ENCODE data around the gene TMSB4X.

The TMSB4X gene

GRCh38 chrX:12950851-12951594 lies 23.9 kb upstream of the TMSB4X start:
- Histone ChIP-seq H3K4me1 (ENCODE audit: control insufficient read depth, low read depth, low read length) (no peaks in the 10 kb centered on the region), H3K4ac (ENCODE audit: low read depth, low read length) (no peak overlapping the region), H3K4me3 (ENCODE audit: low read length) (no peak overlapping the region), H3K36me3 (ENCODE audit: control insufficient read depth, insufficient read depth, low read length) (no peaks in the 10 kb centered on the region), H3K4me2 (ENCODE audit: low read length) (no peak overlapping the region), H3K56ac (ENCODE audit: low read length) (peak overlapping the region; percentile 22), H2AK5ac (ENCODE audit: low read length) (no peak overlapping the region), H3K79me2 (ENCODE audit: control insufficient read depth, insufficient read depth, low read length) (no peaks in the 10 kb centered on the region), H2BK5ac (ENCODE audit: low read length) (no peak overlapping the region), H3K79me1 (ENCODE audit: low read length) (no peaks in the 10 kb centered on the region), H3K23ac (ENCODE audit: low read length) (no peak overlapping the region), H3K18ac (ENCODE audit: low read length) (peak overlapping the region; percentile 68), H3K9ac (ENCODE audit: low read length) (no peak overlapping the region), H3K27me3 (ENCODE audit: insufficient read depth, low read length, poor library complexity) (no peaks in the 10 kb centered on the region), H4K8ac (ENCODE audit: low read depth, low read length) (no peak overlapping the region), H4K5ac (ENCODE audit: low read length) (no peak overlapping the region), H2BK15ac (replicated peaks; ENCODE audit: low read depth) (no peak overlapping the region), H2BK120ac (ENCODE audit: low read depth, low read length) (no peak overlapping the region), H3K27ac (ENCODE audit: low read depth, low read length) (no peak overlapping the region)
- peak; percentile 65 for DNase-seq
- WGBS (ENCODE audit: extremely low coverage, insufficient coverage, low lambda C conversion rate) = no CpG with 5 or more reads among the region's 9 CpGs

GRCh38 chrX:12951595-12951975 lies 23.3 kb upstream of the TMSB4X start:
- DNase-seq = no peak
- H3K9ac ChIP-seq (ENCODE audit: low read length) = no peak overlapping the region
- no peaks in the 10 kb centered on the region for H3K79me2 ChIP-seq (ENCODE audit: control insufficient read depth, insufficient read depth, low read length)

GRCh38 chrX:12953420-12953819 lies 21.5 kb upstream of the TMSB4X start:
- H2AK5ac ChIP-seq (ENCODE audit: low read length) = no peak overlapping the region
- no peak overlapping the region for H2BK120ac ChIP-seq (ENCODE audit: low read depth, low read length)
- WGBS (ENCODE audit: extremely low coverage, insufficient coverage, low lambda C conversion rate) = no CpG with 5 or more reads among the region's 8 CpGs

More at GRCh38 chrX:12951595-12951975, 23.3 kb upstream of the TMSB4X start:
- no peak overlapping the region for H3K27ac ChIP-seq (ENCODE audit: low read depth, low read length)
- H2AK5ac ChIP-seq (ENCODE audit: low read length) = no peak overlapping the region
- no peaks in the 10 kb centered on the region for H3K4me1 ChIP-seq (ENCODE audit: control insufficient read depth, low read depth, low read length)
- H2BK15ac ChIP-seq (replicated peaks; ENCODE audit: low read depth) = no peak overlapping the region
- H3K4me3 ChIP-seq (ENCODE audit: low read length) = no peak overlapping the region
- H3K36me3 ChIP-seq (ENCODE audit: control insufficient read depth, insufficient read depth, low read length) = no peaks in the 10 kb centered on the region
- no peak overlapping the region for H4K5ac ChIP-seq (ENCODE audit: low read length)
- no peak overlapping the region for H3K18ac ChIP-seq (ENCODE audit: low read length)
- H3K4me2 ChIP-seq (ENCODE audit: low read length) = no peak overlapping the region
- no peak overlapping the region for H2BK120ac ChIP-seq (ENCODE audit: low read depth, low read length)
- peak overlapping the region; percentile 55 for H3K4ac ChIP-seq (ENCODE audit: low read depth, low read length)
- no peak overlapping the region for H3K23ac ChIP-seq (ENCODE audit: low read length)
- no peak overlapping the region for H2BK5ac ChIP-seq (ENCODE audit: low read length)
- WGBS (ENCODE audit: extremely low coverage, insufficient coverage, low lambda C conversion rate) = no CpG with 5 or more reads among the region's 5 CpGs
- no peak overlapping the region for H3K56ac ChIP-seq (ENCODE audit: low read length)
- H4K8ac ChIP-seq (ENCODE audit: low read depth, low read length) = no peak overlapping the region
- no peaks in the 10 kb centered on the region for H3K27me3 ChIP-seq (ENCODE audit: insufficient read depth, low read length, poor library complexity)
- H3K79me1 ChIP-seq (ENCODE audit: low read length) = no peaks in the 10 kb centered on the region

GRCh38 chrX:12954376-12954775 lies 20.5 kb upstream of the TMSB4X start:
- H2BK120ac ChIP-seq (ENCODE audit: low read depth, low read length) = no peak overlapping the region
- no peak overlapping the region for H3K4me3 ChIP-seq (ENCODE audit: low read length)
- H2BK5ac ChIP-seq (ENCODE audit: low read length) = no peak overlapping the region
- DNase-seq = no peak
- no peak overlapping the region for H3K23ac ChIP-seq (ENCODE audit: low read length)
- no peaks in the 10 kb centered on the region for H3K4me1 ChIP-seq (ENCODE audit: control insufficient read depth, low read depth, low read length)
- no peaks in the 10 kb centered on the region for H3K36me3 ChIP-seq (ENCODE audit: control insufficient read depth, insufficient read depth, low read length)
- no peak overlapping the region for H3K4me2 ChIP-seq (ENCODE audit: low read length)
- H3K79me1 ChIP-seq (ENCODE audit: low read length) = no peaks in the 10 kb centered on the region
- no peaks in the 10 kb centered on the region for H3K79me2 ChIP-seq (ENCODE audit: control insufficient read depth, insufficient read depth, low read length)
- H3K27me3 ChIP-seq (ENCODE audit: insufficient read depth, low read length, poor library complexity) = no peaks in the 10 kb centered on the region
- H4K5ac ChIP-seq (ENCODE audit: low read length) = no peak overlapping the region
- no peak overlapping the region for H3K27ac ChIP-seq (ENCODE audit: low read depth, low read length)
- no peak overlapping the region for H2AK5ac ChIP-seq (ENCODE audit: low read length)
- no peak overlapping the region for H3K9ac ChIP-seq (ENCODE audit: low read length)
- WGBS (ENCODE audit: extremely low coverage, insufficient coverage, low lambda C conversion rate) = no CpG with 5 or more reads among the region's 9 CpGs
- H2BK15ac ChIP-seq (replicated peaks; ENCODE audit: low read depth) = no peak overlapping the region
- peak overlapping the region; percentile 64 for H3K18ac ChIP-seq (ENCODE audit: low read length)
- H3K4ac ChIP-seq (ENCODE audit: low read depth, low read length) = no peak overlapping the region
- H4K8ac ChIP-seq (ENCODE audit: low read depth, low read length) = no peak overlapping the region
- no peak overlapping the region for H3K56ac ChIP-seq (ENCODE audit: low read length)

More at GRCh38 chrX:12953420-12953819, 21.5 kb upstream of the TMSB4X start:
- H4K8ac ChIP-seq (ENCODE audit: low read depth, low read length) = no peak overlapping the region
- no peak overlapping the region for H3K9ac ChIP-seq (ENCODE audit: low read length)
- H2BK15ac ChIP-seq (replicated peaks; ENCODE audit: low read depth) = no peak overlapping the region
- DNase-seq = no peak
- no peak overlapping the region for H2BK5ac ChIP-seq (ENCODE audit: low read length)
- H3K36me3 ChIP-seq (ENCODE audit: control insufficient read depth, insufficient read depth, low read length) = no peaks in the 10 kb centered on the region
- no peak overlapping the region for H3K27ac ChIP-seq (ENCODE audit: low read depth, low read length)
- no peaks in the 10 kb centered on the region for H3K4me1 ChIP-seq (ENCODE audit: control insufficient read depth, low read depth, low read length)
- no peak overlapping the region for H4K5ac ChIP-seq (ENCODE audit: low read length)
- H3K23ac ChIP-seq (ENCODE audit: low read length) = no peak overlapping the region
- H3K4me2 ChIP-seq (ENCODE audit: low read length) = no peak overlapping the region
- no peak overlapping the region for H3K18ac ChIP-seq (ENCODE audit: low read length)
- H3K4me3 ChIP-seq (ENCODE audit: low read length) = no peak overlapping the region
- no peaks in the 10 kb centered on the region for H3K27me3 ChIP-seq (ENCODE audit: insufficient read depth, low read length, poor library complexity)
- no peak overlapping the region for H3K56ac ChIP-seq (ENCODE audit: low read length)
- no peaks in the 10 kb centered on the region for H3K79me1 ChIP-seq (ENCODE audit: low read length)
- H3K4ac ChIP-seq (ENCODE audit: low read depth, low read length) = no peak overlapping the region
- no peaks in the 10 kb centered on the region for H3K79me2 ChIP-seq (ENCODE audit: control insufficient read depth, insufficient read depth, low read length)

- Histone ChIP-seq H3K23ac (ENCODE audit: low read length) (no peak overlapping the region), H3K18ac (ENCODE audit: low read length) (peak overlapping the region; percentile 64), H3K4me2 (ENCODE audit: low read length) (no peak overlapping the region), H3K4me1 (ENCODE audit: control insufficient read depth, low read depth, low read length) (no peaks in the 10 kb centered on the region), H2BK5ac (ENCODE audit: low read length) (no peak overlapping the region), H3K36me3 (ENCODE audit: control insufficient read depth, insufficient read depth, low read length) (no peaks in the 10 kb centered on the region), H4K8ac (ENCODE audit: low read depth, low read length) (no peak overlapping the region), H2AK5ac (ENCODE audit: low read length) (no peak overlapping the region), H3K9ac (ENCODE audit: low read length) (no peak overlapping the region), H4K5ac (ENCODE audit: low read length) (no peak overlapping the region), H2BK120ac (ENCODE audit: low read depth, low read length) (no peak overlapping the region), H3K27me3 (ENCODE audit: insufficient read depth, low read length, poor library complexity) (no peaks in the 10 kb centered on the region), H2BK15ac (replicated peaks; ENCODE audit: low read depth) (no peak overlapping the region), H3K79me1 (ENCODE audit: low read length) (no peaks in the 10 kb centered on the region), H3K79me2 (ENCODE audit: control insufficient read depth, insufficient read depth, low read length) (no peaks in the 10 kb centered on the region), H3K27ac (ENCODE audit: low read depth, low read length) (no peak overlapping the region), H3K56ac (ENCODE audit: low read length) (no peak overlapping the region), H3K4me3 (ENCODE audit: low read length) (no peak overlapping the region), H3K4ac (ENCODE audit: low read depth, low read length) (peak overlapping the region; percentile 43)
- DNase-seq = no peak
- no CpG with 5 or more reads among the region's 4 CpGs for WGBS (ENCODE audit: extremely low coverage, insufficient coverage, low lambda C conversion rate)
Observed at GRCh38 chrX:12954981-12955380, 19.9 kb upstream of the TMSB4X start.

All from mesendoderm (in vitro differentiated cells).